Adrenal gland (tissue), 12 donors: ENCODE data around the gene RPL3. TPM values are rescaled to one million over a fixed set of nuclear protein-coding genes. Genes with fewer than 3 reads are reported as not detected.
"Not testable (repeated sequence)": the region's sequence is repeated elsewhere in the genome, so short reads cannot be mapped to it uniquely, and the experiment has no call there.

Experiments used
- DNase-seq, 7 donors: peaks; one replicate each; pipeline ENCODE4 v3.0.0-alpha.2; 2019 to 2020
- H3K27ac ChIP-seq, 5 donors: fragments of 200-600 bp; sonication (generic) in 4 of 5; 1 replicate in 3 of 5; 2 replicates in 2 of 5; pipeline versions ENCODE4 v1.5.1 to v1.8.0; 2016 to 2020; ENCODE audit warnings: mild to moderate bottlenecking in 1 of 5
- H3K27me3 ChIP-seq: fragments of 200-600 bp; 2 replicates; pipeline ENCODE4 v1.8.0; 2021
- H3K36me3 ChIP-seq, 2 donors: fragments of 200-600 bp; replicated peaks in 1 of 2; 1 replicate in 1 of 2; 2 replicates in 1 of 2; pipeline versions ENCODE4 v1.5.1 to v1.8.0; 2018 to 2022
- H3K4me1 ChIP-seq, 2 donors: fragments of 200-600 bp; replicated peaks in 1 of 2; 1 replicate in 1 of 2; 2 replicates in 1 of 2; pipeline versions ENCODE4 v1.5.1 to v1.8.0; 2018 to 2021
- H3K4me3 ChIP-seq, 4 donors: fragments of 200-600 bp; sonication (generic) in 3 of 4; one replicate each; pipeline ENCODE4 v1.5.1; 2016 to 2018
- H3K9me3 ChIP-seq, 3 donors: fragments of 200-600 bp; sonication (generic) in 1 of 3; replicated peaks in 1 of 3; 1 replicate in 2 of 3; 2 replicates in 1 of 3; pipeline versions ENCODE4 v1.5.1 to v1.8.0; 2016 to 2021
- POLR2A ChIP-seq, 2 donors: fragments of 450-650 bp; IDR thresholded peaks; one replicate each; pipeline ENCODE4 v1.6.1; 2017; ENCODE audit warnings: antibody characterized with exemption in 2 of 2, mild to moderate bottlenecking in 2 of 2, moderate library complexity in 1 of 2
- WGBS, 4 donors: extraction: QIAGEN DNeasy Blood & Tissue Kit in 2 of 4; methylation state at CpG; one replicate each; pipeline versions ENCODE4 v1.1.5 to v1.1.7; 2013 to 2017; 5-methylcytosine and 5-hydroxymethylcytosine counted together
- intact Hi-C, 2 donors: fragments of 100-400 bp; cut with DNase I; formaldehyde crosslinking; loops; one replicate each; pipeline versions ENCODE4 v1.14.1 to v1.15.0; 2022 to 2023
- polyA plus RNA-seq, 3 donors: library from polyadenylated mRNA; stranded (reverse); fragments of 200-250 nt in 2 of 3; fragments of 350-450 nt in 1 of 3; fragmentation: Illumina TruSeq in 1 of 3; extraction: RNeasy Lipid Tissue Mini Kit (QIAGEN cat#74804) in 1 of 3; gene quantifications; one replicate each; pipeline ENCODE4 v1.2.3, GENCODE V29; 2013 to 2014
- total RNA-seq, 9 donors: library from RNA; depleted of rRNA in 4 of 9; stranded (reverse); fragments of >200 nt in 4 of 9; fragments of 120-200 nt in 1 of 9; fragmentation: NEBNext Ultra II Directional in 1 of 9; extraction: Animal tissue kit (Norgen Biotek cat#: 25700) in 1 of 9; gene quantifications; one replicate each; pipeline versions ENCODE4 v1.1.0 to v1.2.4, GENCODE V29; 2013 to 2023
- TF ChIP-seq, protein P1 (sequence below), 6 experiments: fragments of 450-650 bp in 4 of 6; fragments of 200-600 bp in 2 of 6; sonication (generic) in 1 of 6; IDR thresholded peaks; 1 replicate in 5 of 6; 2 replicates in 1 of 6; pipeline versions ENCODE4 v1.5.1 to v1.8.0; 2016 to 2021; ENCODE audit warnings: antibody characterized with exemption in 6 of 6, mild to moderate bottlenecking in 2 of 6, moderate library complexity in 1 of 6
- donor health status: healthy with polysubstance abuse.
- donor health status: Bipolar disorder and iron deficiency.
- donor health status: DM: yes; HTN: yes; CAD: no.
- donor health status: DM: no; HTN: no; CAD: no.
- donor health status: DM: no; HTN: no; CAD: no.
- donor health status: DM: yes; HTN: yes; CAD: no.

Gene RPL3
- total and polyA plus RNA-seq, 12 donors, result 1,374 to 2,713 (median 1,954) TPM

DNA sequence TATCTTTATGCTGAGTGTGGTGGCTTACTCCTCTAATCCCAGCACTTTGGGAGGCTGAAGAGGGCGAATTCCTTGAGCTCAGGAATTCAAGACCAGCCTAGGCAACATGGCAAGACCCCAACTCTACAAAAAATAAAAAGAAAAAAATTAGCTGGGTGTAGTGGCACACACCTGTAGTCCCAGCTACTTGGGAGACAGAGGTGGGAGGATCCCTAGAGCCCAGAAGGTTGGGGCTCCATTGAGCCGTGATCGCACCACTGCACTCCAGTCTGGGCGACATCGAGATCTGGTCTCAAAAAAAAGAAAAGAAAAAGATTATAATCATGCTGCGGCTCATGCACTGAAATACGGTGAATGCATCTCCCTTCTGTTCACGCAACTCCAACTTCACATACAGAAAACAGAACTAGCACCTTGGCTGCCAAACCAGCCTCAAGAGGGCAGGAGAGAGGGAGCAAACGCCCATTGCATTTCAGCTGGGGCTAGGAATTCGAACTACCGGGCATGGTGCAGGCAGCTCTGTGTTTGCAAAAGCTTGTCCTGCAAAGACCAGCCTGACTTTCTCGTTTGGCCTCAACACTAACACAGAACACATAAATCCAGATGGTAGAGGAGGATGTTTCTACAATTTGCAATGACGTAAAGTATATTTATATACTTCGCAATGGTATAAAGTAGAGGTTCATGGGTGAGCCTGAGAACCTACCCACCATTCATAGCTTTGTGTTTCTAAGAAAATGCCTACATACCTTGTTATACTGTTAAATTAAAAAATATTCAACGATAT is 24.0 kb upstream of the RPL3 start:
- Histone ChIP-seq H3K9me3 (no peaks in the 10 kb centered on the region), H3K4me1 (no peaks in the 10 kb centered on the region), H3K36me3 (no peaks in the 10 kb centered on the region), H3K27ac (no peak overlapping the region), H3K27me3 (no peaks in the 10 kb centered on the region), H3K4me3 (no peak overlapping the region)
- WGBS, 4 donors, result 28% methylated on average over 15 of the region's 15 CpGs
- TF ChIP-seq, protein P1, sequence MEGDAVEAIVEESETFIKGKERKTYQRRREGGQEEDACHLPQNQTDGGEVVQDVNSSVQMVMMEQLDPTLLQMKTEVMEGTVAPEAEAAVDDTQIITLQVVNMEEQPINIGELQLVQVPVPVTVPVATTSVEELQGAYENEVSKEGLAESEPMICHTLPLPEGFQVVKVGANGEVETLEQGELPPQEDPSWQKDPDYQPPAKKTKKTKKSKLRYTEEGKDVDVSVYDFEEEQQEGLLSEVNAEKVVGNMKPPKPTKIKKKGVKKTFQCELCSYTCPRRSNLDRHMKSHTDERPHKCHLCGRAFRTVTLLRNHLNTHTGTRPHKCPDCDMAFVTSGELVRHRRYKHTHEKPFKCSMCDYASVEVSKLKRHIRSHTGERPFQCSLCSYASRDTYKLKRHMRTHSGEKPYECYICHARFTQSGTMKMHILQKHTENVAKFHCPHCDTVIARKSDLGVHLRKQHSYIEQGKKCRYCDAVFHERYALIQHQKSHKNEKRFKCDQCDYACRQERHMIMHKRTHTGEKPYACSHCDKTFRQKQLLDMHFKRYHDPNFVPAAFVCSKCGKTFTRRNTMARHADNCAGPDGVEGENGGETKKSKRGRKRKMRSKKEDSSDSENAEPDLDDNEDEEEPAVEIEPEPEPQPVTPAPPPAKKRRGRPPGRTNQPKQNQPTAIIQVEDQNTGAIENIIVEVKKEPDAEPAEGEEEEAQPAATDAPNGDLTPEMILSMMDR (IDR thresholded peaks at IDR 0.05), result peak; percentile 58 to 74 (median 62)
- TF ChIP-seq POLR2A (IDR thresholded peaks at IDR 0.05), result no peak
- DNase-seq, result peak; percentile 55 to 86 (median 74)
- intact Hi-C loops, result loop anchor here (10.0 kb wide), 2 partner anchors 171 to 181 kb away; partner anchors contain the start of gene ATF4 (in 1 of the 2)

- no peaks in the 10 kb centered on the region for H3K9me3 ChIP-seq
- H3K4me1 ChIP-seq, result no peaks in the 10 kb centered on the region
- intact Hi-C loops, result loop anchor here (10.0 kb wide), 2 partner anchors 174 to 184 kb away; partner anchors contain the start of gene ATF4 (in 1 of the 2)
- no peaks in the 10 kb centered on the region for H3K36me3 ChIP-seq
- H3K4me3 ChIP-seq, result no peak overlapping the region
- no peaks in the 10 kb centered on the region for H3K27me3 ChIP-seq
- no peak overlapping the region for H3K27ac ChIP-seq
- WGBS, 4 donors, result 78 to 92% (median 83%) methylated on average over 3 of the region's 3 CpGs
- DNase-seq, result no peak
- TF ChIP-seq POLR2A (IDR thresholded peaks at IDR 0.05), result no peak
- TF ChIP-seq, protein P1 (IDR thresholded peaks at IDR 0.05), result no peak
These were observed 21.8 kb upstream of the RPL3 start for GRCh38 chr22:39341179-39341578.

DNA sequence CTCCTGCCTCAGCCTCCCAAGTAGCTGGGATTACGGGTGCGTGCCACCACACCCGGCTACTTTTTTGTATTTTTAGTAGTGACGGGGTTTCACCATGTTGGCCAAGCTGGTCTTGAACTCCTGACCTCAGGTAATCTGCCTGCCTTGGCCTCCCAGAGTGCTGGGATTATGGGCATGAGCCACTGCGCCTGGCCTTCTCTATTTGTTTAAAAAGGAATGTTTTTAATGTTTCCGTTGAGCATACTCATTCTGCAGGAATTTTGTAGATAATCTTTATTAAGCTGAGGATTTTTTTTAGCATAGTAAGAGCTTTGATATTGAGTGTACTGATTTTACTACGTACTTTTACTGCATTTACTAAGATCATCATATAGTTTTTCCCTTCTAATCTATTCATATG is 20.4 kb upstream of the RPL3 start:
- H3K27me3 ChIP-seq, H3K4me3 ChIP-seq, H3K27ac ChIP-seq, H3K4me1 ChIP-seq, DNase-seq, H3K9me3 ChIP-seq, H3K36me3 ChIP-seq: not testable (repeated sequence)
- WGBS, 4 donors, result 75 to 81% (median 79%) methylated on average over 7 of the region's 7 CpGs
- intact Hi-C loops, result loop anchor here (10.0 kb wide), 2 partner anchors 175 to 185 kb away; partner anchors contain the start of gene ATF4 (in 1 of the 2)

DNA sequence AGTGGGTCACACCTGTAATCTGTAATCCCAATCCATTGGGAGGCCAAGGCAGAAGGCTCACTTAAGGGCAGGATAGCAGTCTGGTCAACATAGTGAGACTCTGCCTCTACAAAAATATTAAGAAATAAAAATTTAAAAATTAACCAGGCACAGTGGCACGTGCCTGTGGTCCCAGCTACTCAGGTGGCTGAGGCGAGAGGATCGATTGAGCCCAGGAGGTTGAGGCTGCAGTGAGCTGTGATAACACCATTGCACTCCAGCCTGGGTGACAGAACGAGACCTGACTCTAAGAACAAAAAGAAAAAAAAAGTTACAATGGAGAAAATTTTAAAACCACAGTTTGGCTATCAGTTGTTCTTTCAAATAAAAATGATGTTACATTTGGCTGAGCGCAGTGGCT is 17.0 kb upstream of the RPL3 start:
- 92 to 94% (median 94%) methylated on average over 5 of the region's 5 CpGs for WGBS, 4 donors
- H3K9me3 ChIP-seq, result no peaks in the 10 kb centered on the region
- H3K27me3 ChIP-seq, result no peaks in the 10 kb centered on the region
- DNase-seq, result no peak
- intact Hi-C loops, result no loop called here
- no peak overlapping the region for H3K27ac ChIP-seq
- no peak overlapping the region for H3K4me3 ChIP-seq
- no peak for TF ChIP-seq POLR2A (IDR thresholded peaks at IDR 0.05)
- TF ChIP-seq, protein P1 (IDR thresholded peaks at IDR 0.05), result no peak
- H3K36me3 ChIP-seq, result no peaks in the 10 kb centered on the region
- peaks cover 10 to 15% of the 10 kb centered on the region in 2 donors for H3K4me1 ChIP-seq
